K562 (cell line): ENCODE data around the gene FLOT2. TPM values are rescaled to one million over a fixed set of nuclear protein-coding genes. Genes with fewer than 3 reads are reported as not detected.

Source experiments
- ATAC-seq: fragments of 200-7000 bp; cut with Tn5 transposase; 3 replicates; pipeline ENCODE4 v1.9.1; 2020; ENCODE audit warnings: moderate library complexity
- BruUV-seq: library from RNA; stranded (reverse); fragments of 400-500 nt; replicated peaks from 2 replicates; lab custom pipeline; 2021; lab: Mats Ljungman, UMichigan
- CTCF ChIA-PET: fragments of 300-600 bp; formaldehyde crosslinking; extraction: SDS; loops from one replicate; lab custom pipeline; 2021; ENCODE audit warnings: low intra/inter-chr PET ratio; lab: Yijun Ruan, JAX
- POLR2A ChIA-PET: fragments of 300-600, 350-650 bp; sonication (Branson Sonifier 250); formaldehyde crosslinking; extraction: SDS; loops from one replicate; lab custom pipeline; 2021; ENCODE audit warnings: antibody characterized with exemption, inconsistent platforms; lab: Yijun Ruan, JAX
- DNase-seq, 4 experiments: peaks; one replicate each; pipeline versions ENCODE4 v3.0.0 to v3.0.0-alpha.2; 2011 to 2018; ENCODE audit warnings: low spot score in 3 of 4, mixed read lengths in 3 of 4; ENCODE audit errors: extremely low read depth in 1 of 4
- FAIRE-seq: peaks from 2 replicates; lab custom pipeline; 2011; peaks lifted over from hg19 to GRCh38; lab: Jason Lieb, UNC
- H2AFZ ChIP-seq: 2 replicates; pipeline ENCODE4 v1.6.0; 2011; ENCODE audit warnings: low read depth, low read length, control low read depth, inconsistent platforms
- H3K27ac ChIP-seq: fragments of 200-600 bp; 3 replicates; pipeline ENCODE4 v1.8.0; 2011; ENCODE audit warnings: low read depth, mild to moderate bottlenecking, control low read depth, inconsistent platforms, low read length, moderate library complexity, mixed read lengths; ENCODE audit errors: extremely low read depth
- H3K27me3 ChIP-seq, 2 experiments: fragments of 300-600 bp in 1 of 2; 2 replicates in 1 of 2; 3 replicates in 1 of 2; pipeline versions ENCODE4 v1.6.0 to v1.8.0; 2011; ENCODE audit warnings: inconsistent platforms in 2 of 2, low read length in 2 of 2, mild to moderate bottlenecking in 1 of 2, mixed read lengths in 1 of 2, moderate library complexity in 1 of 2; ENCODE audit not compliant: control insufficient read depth in 2 of 2, insufficient read depth in 2 of 2
- H3K36me3 ChIP-seq: fragments of 300-600 bp; 3 replicates; pipeline ENCODE4 v1.8.0; 2011; ENCODE audit warnings: mild to moderate bottlenecking, low read length, inconsistent platforms; ENCODE audit not compliant: control insufficient read depth, insufficient read depth
- H3K4me1 ChIP-seq, 2 experiments: fragments of 200-600 bp in 1 of 2; replicated peaks in 1 of 2; 2 replicates in 1 of 2; 3 replicates in 1 of 2; pipeline versions ENCODE4 v1.5.1 to v1.8.0; 2011; ENCODE audit warnings: inconsistent platforms in 2 of 2, low read length in 2 of 2, mild to moderate bottlenecking in 1 of 2, mixed read lengths in 1 of 2, moderate library complexity in 1 of 2; ENCODE audit not compliant: control insufficient read depth in 2 of 2, insufficient read depth in 2 of 2
- H3K4me2 ChIP-seq: 2 replicates; pipeline ENCODE4 v1.6.1; 2011; ENCODE audit warnings: low read length, control low read depth, inconsistent platforms, mixed read lengths; ENCODE audit not compliant: insufficient read depth
- H3K4me3 ChIP-seq: fragments of 200-600 bp; sonication (generic), shearing (Covaris generic); 2 replicates; pipeline ENCODE4 v1.5.1; 2016; ENCODE audit warnings: control low read depth, inconsistent platforms
- H3K79me2 ChIP-seq: fragments of 200-600 bp; 3 replicates; pipeline ENCODE4 v1.8.0; 2011; ENCODE audit warnings: low read length, inconsistent platforms; ENCODE audit not compliant: control insufficient read depth, insufficient read depth
- H3K9ac ChIP-seq, 2 experiments: 2 replicates each; pipeline versions ENCODE4 v1.6.0 to v1.6.1; 2011; ENCODE audit warnings: low read depth in 2 of 2, low read length in 2 of 2, control low read depth in 1 of 2, inconsistent platforms in 1 of 2, mild to moderate bottlenecking in 1 of 2, mixed read lengths in 1 of 2; ENCODE audit not compliant: insufficient read depth in 1 of 2
- H3K9me1 ChIP-seq: one replicate; pipeline ENCODE4 v1.6.0; 2011; ENCODE audit warnings: inconsistent platforms, mild to moderate bottlenecking, low read length, moderate library complexity; ENCODE audit not compliant: control insufficient read depth, insufficient read depth
- H3K9me3 ChIP-seq: replicated peaks from 2 replicates; pipeline ENCODE4 v1.5.1; 2011; ENCODE audit warnings: low read depth, low read length, inconsistent platforms; ENCODE audit not compliant: control insufficient read depth, insufficient read depth
- H4K20me1 ChIP-seq: replicated peaks from 2 replicates; pipeline ENCODE4 v1.6.1; 2011; ENCODE audit warnings: low read length, inconsistent platforms, mixed read lengths; ENCODE audit not compliant: control insufficient read depth, insufficient read depth
- PBX2 ChIP-seq, 2 experiments: IDR thresholded peaks in 1 of 2; conservative IDR thresholded peaks in 1 of 2; 2 replicates each; pipeline ENCODE4 v1.6.1; 2016; ENCODE audit warnings: low read depth in 2 of 2, mild to moderate bottlenecking in 1 of 2, missing compliant biosample characterization in 1 of 2, missing genetic modification characterization in 1 of 2, moderate library complexity in 1 of 2
- PKNOX1 ChIP-seq: fragments of 450-650 bp; IDR thresholded peaks from 2 replicates; pipeline ENCODE4 v1.6.1; 2016
- WGBS: fragments of 100-300 bp; shearing (Covaris generic); methylation state at CpG from one replicate; pipeline ENCODE4 v1.1.6; 2016; ENCODE audit warnings: low coverage, mixed read lengths; ENCODE audit not compliant: insufficient coverage; ENCODE audit errors: missing lambda C conversion rate; 5-methylcytosine and 5-hydroxymethylcytosine counted together
- in situ Hi-C: fragments of 300-500 bp; cut with MboI; formaldehyde crosslinking; loops from 4 replicates; pipeline ENCODE4 v1.15.0; 2018; ENCODE audit warnings: inconsistent platforms, mixed read lengths
- intact Hi-C: fragments of 100-400 bp; cut with micrococcal nuclease; formaldehyde crosslinking; loops from 2 replicates; pipeline ENCODE4 v1.14.2; 2022
- polyA plus RNA-seq, 8 experiments: library from polyadenylated mRNA; depleted of rRNA in 4 of 8; stranded (reverse) in 5 of 8; unstranded in 3 of 8; fragments of >200 nt; fragmentation: Nextera tagmentation in 2 of 8; fragmentation: Illumina TruSeq in 1 of 8; extraction: Ambion mirVana in 2 of 8; extraction: Trizol in 1 of 8; gene quantifications; 2 replicates each; pipeline versions ENCODE4 v1.2.1 to v1.2.3, GENCODE V29; 2011 to 2014; ENCODE audit warnings: inconsistent platforms in 1 of 8, missing spikeins in 1 of 8
- total RNA-seq, 7 experiments: library from RNA; depleted of rRNA in 6 of 7; stranded (reverse); fragments of >200 nt in 6 of 7; fragmentation: Illumina TruSeq in 2 of 7; extraction: Trizol in 2 of 7; gene quantifications; 2 replicates each; pipeline versions ENCODE4 v1.2.1 to v1.2.3, GENCODE V29; 2011 to 2021; ENCODE audit warnings: low replicate concordance in 1 of 7

The FLOT2 gene
- total and polyA plus RNA-seq, 9 of the 15 experiments (the other 6 are each of a cell fraction or from before 2014, with no cell fraction given), result 17.5 to 138 (median 41.7) TPM

GRCh38 chr17:28891201-28891600 lies 6.3 kb downstream of the FLOT2 start:
- 69% methylated on average over 1 of the region's 1 CpG for WGBS
- no TSS peak for BruUV-seq
- POLR2A ChIA-PET, result interaction anchor here (0.6 to 0.8 kb wide), 4 partner anchors 13 to 124 kb away, joined by 3 to 5 read pairs (median 3); no protein-coding TSS in a partner anchor
- no peaks in the 10 kb centered on the region for H3K9me1 ChIP-seq
- no peak overlapping the region for H3K9ac ChIP-seq
- H3K4me3 ChIP-seq, result no peak overlapping the region
- peaks cover 9 to 22% of the 10 kb centered on the region in 2 experiments; a peak in 4 of 5 replicates for H3K4me1 ChIP-seq
- H3K36me3 ChIP-seq, result peaks cover 22% of the 10 kb centered on the region; the same call in 2 of the 3 replicates
- CTCF ChIA-PET, result no interaction called here
- ATAC-seq (no peak; the same call in 2 of the 3 replicates), DNase-seq (no peak), FAIRE-seq (peak; percentile 42)
- H3K27me3 ChIP-seq, result no peaks in the 10 kb centered on the region
- H2AFZ ChIP-seq, result no peak overlapping the region
- in situ Hi-C loops (no loop called here), intact Hi-C loops (no loop called here)
- no peaks in the 10 kb centered on the region for H3K9me3 ChIP-seq
- no peak overlapping the region for H3K4me2 ChIP-seq
- no peaks in the 10 kb centered on the region; the same call in 1 of the 2 replicates for H4K20me1 ChIP-seq
- TF ChIP-seq PKNOX1 (peak; percentile 56), PBX2 (CRISPR knock-in tag; IDR thresholded peaks at IDR 0.05; ENCODE audit: low read depth) (no peak), PBX2 (tag; conservative IDR thresholded peaks at IDR 0.05; ENCODE audit: low read depth) (no peak)
- no peak overlapping the region; the same call in 2 of the 3 replicates for H3K27ac ChIP-seq
- peaks cover 27% of the 10 kb centered on the region for H3K79me2 ChIP-seq
